ENCODE measurements around the gene ATG101. TPM values are rescaled to one million over a fixed set of nuclear protein-coding genes. Genes with fewer than 3 reads are reported as not detected.

ATG101 gene
- total and polyA plus RNA-seq, 9 of the 15 experiments (the other 6 are each of a cell fraction or from before 2014, with no cell fraction given), result 2.9 to 52.4 (median 29.7) TPM

DNA sequence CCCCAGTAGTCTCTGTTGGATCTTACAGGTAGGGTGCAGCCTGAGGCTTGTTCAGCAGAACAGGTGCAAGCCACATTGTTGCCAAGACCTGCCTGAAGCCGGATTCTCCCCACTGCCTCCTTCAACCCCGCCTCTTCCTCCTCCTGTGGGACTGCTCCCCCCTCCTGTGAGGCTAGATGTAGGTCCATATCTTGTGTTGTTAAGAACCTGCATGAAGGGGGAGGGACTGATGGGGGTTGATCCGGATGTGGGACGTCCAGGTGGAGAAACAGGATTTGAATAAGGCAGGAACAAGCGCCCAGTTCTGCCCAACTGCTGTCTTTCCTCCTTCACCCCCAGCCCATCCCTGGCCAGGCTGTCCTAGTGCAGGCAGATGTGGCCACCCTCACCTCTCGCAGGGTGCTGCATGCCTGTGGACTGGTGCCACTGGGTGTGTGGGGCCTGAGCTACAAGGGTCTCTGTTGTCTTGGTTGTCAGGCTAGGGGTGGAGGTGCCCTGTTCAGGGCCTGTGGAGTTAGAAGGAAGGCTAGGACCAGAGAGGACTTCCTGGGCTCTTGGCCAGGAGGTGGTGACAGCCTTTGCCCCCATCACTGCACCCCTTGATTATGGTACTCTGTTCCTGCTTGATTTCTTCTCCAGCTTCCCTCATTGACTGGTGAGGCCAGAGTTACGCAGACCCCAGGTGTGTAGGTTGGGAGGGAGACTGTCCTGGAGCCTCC is 17.2 kb upstream of the ATG101 start:
- Histone ChIP-seq H3K79me2 (ENCODE audit: control insufficient read depth, insufficient read depth, low read length) (no peaks in the 10 kb centered on the region), H3K9ac (ENCODE audit: insufficient read depth in 1 of 2, low read depth in 2 of 2, low read length in 2 of 2) (peak overlapping the region in 1 of 2 experiments; percentile 31; a peak in 2 of 4 replicates), H3K27ac (ENCODE audit: extremely low read depth, low read depth, low read length) (no peak overlapping the region; the same call in 2 of the 3 replicates), H3K36me3 (ENCODE audit: control insufficient read depth, insufficient read depth, low read length) (no peaks in the 10 kb centered on the region), H3K4me3 (no peak overlapping the region), H3K4me2 (ENCODE audit: insufficient read depth, low read length) (peak overlapping the region; percentile 78), H2AFZ (ENCODE audit: low read depth, low read length) (0 out of 2 replicates have a peak overlapping the region, but pooled peaks have one; percentile 19), H3K4me1 (replicated peaks in 1 of 2; ENCODE audit: control insufficient read depth in 2 of 2, insufficient read depth in 2 of 2, low read length in 2 of 2) (peaks cover 20 to 40% of the 10 kb centered on the region in 2 experiments), H3K27me3 (ENCODE audit: control insufficient read depth in 2 of 2, insufficient read depth in 2 of 2, low read length in 2 of 2) (peaks cover 0 to 16% of the 10 kb centered on the region in 2 experiments; a peak in 3 of 5 replicates), H4K20me1 (replicated peaks; ENCODE audit: control insufficient read depth, insufficient read depth, low read length) (peaks cover 6% of the 10 kb centered on the region; the same call in 1 of the 2 replicates), H3K9me1 (ENCODE audit: control insufficient read depth, insufficient read depth, low read length) (no peaks in the 10 kb centered on the region), H3K9me3 (replicated peaks; ENCODE audit: control insufficient read depth, insufficient read depth, low read depth, low read length) (no peaks in the 10 kb centered on the region)
- intact Hi-C loops (cut with micrococcal nuclease) (no loop called here), in situ Hi-C loops (cut with MboI) (no loop called here)
- CTCF ChIA-PET (ENCODE audit: low intra/inter-chr PET ratio), result no interaction called here
- POLR2A ChIA-PET, result interaction anchor here (1.5 to 2.8 kb wide), 2 partner anchors 10 to 15 kb away, joined by 5 to 23 read pairs; partner anchors contain the start of gene ATG101
- peak; percentile 83 for FAIRE-seq
- no TSS peak for BruUV-seq (replicated peaks)
- DNase-seq (ENCODE audit: extremely low read depth in 1 of 4, low spot score in 3 of 4), result peak; percentile 40 to 61 (median 51)
- ATAC-seq, result peak; percentile 13; the same call in 2 of the 3 replicates
- WGBS (ENCODE audit: insufficient coverage, low coverage, missing lambda C conversion rate), result 32% methylated on average over 6 of the region's 7 CpGs
- TF ChIP-seq ETV5 (CRISPR knock-in tag; IDR thresholded peaks at IDR 0.05; ENCODE audit: low read depth) (peak; percentile 48; the same call in 1 of the 2 replicates), PTRF (tag; IDR thresholded peaks at IDR 0.05) (no peak), ZBTB8A (IDR thresholded peaks at IDR 0.05; ENCODE audit: partially characterized antibody) (no peak), SREBF1 (IDR thresholded peaks at IDR 0.05; ENCODE audit: borderline replicate concordance, low read depth, low read length) (no peak), ADNP (tag; IDR thresholded peaks at IDR 0.05) (no peak), ZNF175 (CRISPR knock-in tag; IDR thresholded peaks at IDR 0.05; ENCODE audit: low read depth) (peak; percentile 91), TCF3 (CRISPR knock-in tag; IDR thresholded peaks at IDR 0.05) (peak; percentile 39; the same call in 1 of the 2 replicates), ETV1 (tag; conservative IDR thresholded peaks at IDR 0.05; ENCODE audit: low read depth) (0 out of 2 replicates have a peak, but pooled peaks have one; percentile 15), ZFP1 (CRISPR knock-in tag; IDR thresholded peaks at IDR 0.05) (no peak), ZC3H4 (CRISPR knock-in tag; IDR thresholded peaks at IDR 0.05; ENCODE audit: borderline replicate concordance) (0 out of 2 replicates have a peak, but pooled peaks have one; percentile 40), GTF2F1 (IDR thresholded peaks at IDR 0.05; ENCODE audit: low read depth, low read length) (no peak), SPI1 (IDR thresholded peaks at IDR 0.05; ENCODE audit: borderline replicate concordance, low read depth, low read length) (0 out of 2 replicates have a peak, but pooled peaks have one; percentile 11), CBFA2T3 (IDR thresholded peaks at IDR 0.05) (0 out of 2 replicates have a peak, but pooled peaks have one; percentile 17), NBN (IDR thresholded peaks at IDR 0.05; ENCODE audit: low read depth) (no peak), DPF2 (IDR thresholded peaks at IDR 0.05) (0 out of 2 replicates have a peak, but pooled peaks have one; percentile 9)
- TF ChIP-seq, protein P1, sequence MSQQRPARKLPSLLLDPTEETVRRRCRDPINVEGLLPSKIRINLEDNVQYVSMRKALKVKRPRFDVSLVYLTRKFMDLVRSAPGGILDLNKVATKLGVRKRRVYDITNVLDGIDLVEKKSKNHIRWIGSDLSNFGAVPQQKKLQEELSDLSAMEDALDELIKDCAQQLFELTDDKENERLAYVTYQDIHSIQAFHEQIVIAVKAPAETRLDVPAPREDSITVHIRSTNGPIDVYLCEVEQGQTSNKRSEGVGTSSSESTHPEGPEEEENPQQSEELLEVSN (IDR thresholded peaks at IDR 0.05; ENCODE audit: borderline replicate concordance in 1 of 2, extremely low read depth in 1 of 2, insufficient read depth in 1 of 2, insufficient read length in 1 of 2, low read depth in 1 of 2, low read length in 1 of 2, poor library complexity in 1 of 2, severe bottlenecking in 1 of 2), result peak in 1 of 2 experiments; percentile 19
- TF ChIP-seq, protein P2, sequence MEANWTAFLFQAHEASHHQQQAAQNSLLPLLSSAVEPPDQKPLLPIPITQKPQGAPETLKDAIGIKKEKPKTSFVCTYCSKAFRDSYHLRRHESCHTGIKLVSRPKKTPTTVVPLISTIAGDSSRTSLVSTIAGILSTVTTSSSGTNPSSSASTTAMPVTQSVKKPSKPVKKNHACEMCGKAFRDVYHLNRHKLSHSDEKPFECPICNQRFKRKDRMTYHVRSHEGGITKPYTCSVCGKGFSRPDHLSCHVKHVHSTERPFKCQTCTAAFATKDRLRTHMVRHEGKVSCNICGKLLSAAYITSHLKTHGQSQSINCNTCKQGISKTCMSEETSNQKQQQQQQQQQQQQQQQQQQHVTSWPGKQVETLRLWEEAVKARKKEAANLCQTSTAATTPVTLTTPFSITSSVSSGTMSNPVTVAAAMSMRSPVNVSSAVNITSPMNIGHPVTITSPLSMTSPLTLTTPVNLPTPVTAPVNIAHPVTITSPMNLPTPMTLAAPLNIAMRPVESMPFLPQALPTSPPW (CRISPR knock-in tag; IDR thresholded peaks at IDR 0.05), result peak; percentile 42; the same call in 1 of the 2 replicates
- TF ChIP-seq, protein P3, sequence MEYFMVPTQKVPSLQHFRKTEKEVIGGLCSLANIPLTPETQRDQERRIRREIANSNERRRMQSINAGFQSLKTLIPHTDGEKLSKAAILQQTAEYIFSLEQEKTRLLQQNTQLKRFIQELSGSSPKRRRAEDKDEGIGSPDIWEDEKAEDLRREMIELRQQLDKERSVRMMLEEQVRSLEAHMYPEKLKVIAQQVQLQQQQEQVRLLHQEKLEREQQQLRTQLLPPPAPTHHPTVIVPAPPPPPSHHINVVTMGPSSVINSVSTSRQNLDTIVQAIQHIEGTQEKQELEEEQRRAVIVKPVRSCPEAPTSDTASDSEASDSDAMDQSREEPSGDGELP (CRISPR knock-in tag; IDR thresholded peaks at IDR 0.05; ENCODE audit: borderline replicate concordance), result peak; percentile 17; the same call in 1 of the 2 replicates

All from K562 (cell line).